Right kidney (tissue), 1 donor: Measurements from ENCODE around the gene TMEM259.

Experiments used
- DNase-seq: peaks from one replicate; pipeline ENCODE4 v3.0.0-alpha.2; 2016

Gene TMEM259

DNA sequence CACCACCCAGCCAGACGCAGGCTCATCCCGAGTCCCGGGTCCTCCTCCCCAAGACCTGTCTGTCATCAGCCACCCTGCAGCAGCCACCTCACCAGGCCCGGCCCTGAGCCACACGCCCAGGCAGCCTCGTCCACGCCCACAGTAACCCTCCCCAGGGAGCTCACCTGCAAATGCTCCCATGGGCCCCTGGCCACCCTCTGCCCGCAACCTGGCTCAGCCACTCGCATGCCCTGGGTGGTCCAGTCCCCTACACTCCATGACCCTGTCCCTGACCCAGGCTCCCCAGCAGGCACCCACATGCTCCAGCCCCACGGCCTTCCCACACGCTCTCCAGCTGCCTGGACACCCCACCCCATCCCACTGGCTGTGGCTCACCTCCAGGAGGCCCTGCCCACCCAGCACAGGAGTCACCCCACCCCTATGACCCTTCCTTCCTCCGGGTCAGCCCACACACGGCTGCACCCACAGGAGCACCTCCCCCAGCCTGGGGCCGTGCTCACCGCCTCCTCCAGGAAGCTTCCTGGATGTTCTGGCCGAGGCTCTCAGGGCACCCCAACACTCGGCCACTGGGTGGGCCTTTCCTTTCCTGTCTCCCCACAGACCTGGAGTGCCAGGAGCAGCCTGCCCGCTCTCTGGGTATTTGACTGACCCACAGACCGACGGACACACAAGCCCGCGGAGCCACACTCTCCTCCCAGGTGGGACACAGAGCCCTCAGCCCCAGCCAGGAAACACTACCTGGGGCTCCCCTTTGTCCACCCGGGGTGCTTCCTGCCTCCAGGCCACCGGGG is 3.6 kb downstream of the TMEM259 start:
- no peak for DNase-seq

DNA sequence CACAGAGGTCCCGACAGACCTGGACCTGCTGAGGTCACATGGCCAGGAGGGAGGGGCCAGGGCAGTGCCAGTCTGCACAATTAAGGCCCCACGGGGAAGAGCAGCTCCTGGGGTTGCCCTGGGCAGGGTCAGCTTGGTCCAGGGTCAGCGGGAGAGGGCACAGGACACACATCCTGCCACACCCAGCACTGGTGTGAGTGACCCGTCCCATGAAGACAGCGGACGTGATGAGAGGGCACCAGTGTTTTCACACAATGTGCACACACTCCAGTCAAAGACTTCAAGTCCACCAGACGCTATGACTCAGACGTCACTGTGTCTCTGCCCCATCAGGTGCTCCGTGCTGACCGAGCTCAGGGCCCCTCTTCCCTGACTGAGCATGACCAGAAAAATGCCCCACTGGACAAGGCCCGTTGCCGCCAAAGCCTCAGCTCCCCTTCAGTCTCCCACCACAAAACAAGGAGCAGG is 4.2 kb downstream of the TMEM259 start:
- DNase-seq: no peak

- DNase-seq: no peak
Observed at GRCh38 chr19:1015782-1016646, 4.9 kb downstream of the TMEM259 start.

DNA sequence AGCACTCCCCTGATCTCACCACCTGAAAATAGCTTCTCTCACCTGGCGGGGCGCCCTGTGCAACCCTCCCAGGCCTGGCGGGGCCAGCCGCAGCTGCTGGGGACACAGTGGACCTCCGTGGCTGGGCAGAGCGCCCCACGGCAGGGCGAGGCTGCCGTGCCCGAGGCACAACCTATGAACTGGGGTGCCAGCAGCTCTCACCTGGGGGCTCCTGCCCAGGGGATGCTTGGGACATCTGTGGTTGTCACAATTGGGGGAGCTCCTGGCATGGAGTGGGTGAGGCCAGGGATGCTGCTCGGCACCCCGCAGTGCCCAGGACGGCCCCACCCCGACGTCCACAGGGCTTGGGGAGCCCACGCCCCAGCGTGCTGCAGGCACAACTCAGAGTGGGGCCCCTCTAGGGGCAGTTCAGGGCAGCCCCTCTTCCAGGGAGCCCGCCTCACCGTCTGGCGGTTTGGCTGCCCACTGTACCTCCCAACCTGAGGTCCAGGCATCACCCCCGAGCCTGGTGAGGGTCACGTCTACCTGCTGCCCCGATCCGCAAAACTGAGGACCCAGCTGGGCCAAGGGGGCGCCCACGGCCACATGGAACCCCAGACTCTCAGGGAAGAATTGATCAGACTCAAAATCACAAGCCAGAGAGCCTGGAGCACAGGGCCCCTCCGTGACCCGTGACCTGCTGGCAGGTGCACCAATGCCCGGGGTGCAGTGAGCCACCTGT is 5.7 kb downstream of the TMEM259 start:
- no peak for DNase-seq

- no peak for DNase-seq
Observed at GRCh38 chr19:1014161-1015060, 6.5 kb downstream of the TMEM259 start.

DNA sequence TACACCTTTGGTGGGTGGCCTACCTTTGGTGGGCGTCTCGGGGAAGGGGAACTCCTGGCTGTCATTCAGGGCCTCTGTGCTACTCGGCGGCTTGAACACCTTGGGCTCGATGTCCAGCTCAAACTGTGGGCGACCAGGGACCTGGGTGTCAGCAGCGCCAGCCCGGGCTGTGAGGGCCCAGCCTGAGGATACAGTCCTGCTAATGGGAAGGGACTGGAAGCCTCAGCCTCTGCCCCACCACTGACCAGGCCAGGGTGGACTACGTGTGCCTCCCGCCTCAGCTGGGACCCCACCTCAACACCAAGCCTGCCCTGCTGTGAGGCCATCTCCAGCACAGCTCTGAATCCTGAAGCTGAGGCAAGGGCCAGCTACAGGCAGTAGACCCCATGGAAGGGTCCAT is 7.7 kb downstream of the TMEM259 start:
- no peak for DNase-seq

- DNase-seq: no peak
Observed at GRCh38 chr19:1012334-1012733, 8.6 kb downstream of the TMEM259 start.

- no peak for DNase-seq
Observed at GRCh38 chr19:1011831-1012333, 9.0 kb downstream of the TMEM259 start.

- DNase-seq: no peak
Observed at GRCh38 chr19:1010586-1011510, 10.1 kb downstream of the TMEM259 start.

DNA sequence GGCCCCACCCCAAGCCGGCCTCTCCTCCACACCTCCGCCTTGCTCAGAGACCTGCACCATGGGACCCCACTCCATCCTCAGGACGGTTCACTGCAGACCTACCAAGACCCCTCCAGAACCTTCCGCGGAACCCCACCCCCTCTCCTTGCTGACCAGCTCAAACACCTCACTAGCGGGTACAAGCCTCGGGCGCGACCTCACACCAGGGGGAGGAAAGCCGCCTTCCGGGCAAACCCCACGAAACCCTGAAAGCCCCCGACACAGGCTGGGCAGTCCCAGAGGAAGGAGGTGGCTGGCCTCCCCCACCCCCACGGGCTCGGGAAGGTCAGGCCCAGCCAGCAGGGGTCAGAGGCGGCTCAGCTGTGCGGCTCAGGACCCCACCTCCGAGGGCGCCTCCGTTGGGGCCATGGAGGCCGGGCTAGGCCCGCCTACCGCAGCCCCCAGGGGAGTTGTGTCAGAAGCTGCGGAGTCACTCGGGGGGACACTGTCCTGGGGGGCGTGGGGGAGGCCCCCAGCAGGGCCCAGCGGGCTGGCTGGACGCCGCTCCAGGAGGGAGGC is 10.9 kb downstream of the TMEM259 start:
- DNase-seq: no peak

- no peak for DNase-seq
Observed at GRCh38 chr19:1009041-1009980, 11.6 kb downstream of the TMEM259 start.

- no peak for DNase-seq
Observed at GRCh38 chr19:1008268-1009040, 12.5 kb downstream of the TMEM259 start.

DNA sequence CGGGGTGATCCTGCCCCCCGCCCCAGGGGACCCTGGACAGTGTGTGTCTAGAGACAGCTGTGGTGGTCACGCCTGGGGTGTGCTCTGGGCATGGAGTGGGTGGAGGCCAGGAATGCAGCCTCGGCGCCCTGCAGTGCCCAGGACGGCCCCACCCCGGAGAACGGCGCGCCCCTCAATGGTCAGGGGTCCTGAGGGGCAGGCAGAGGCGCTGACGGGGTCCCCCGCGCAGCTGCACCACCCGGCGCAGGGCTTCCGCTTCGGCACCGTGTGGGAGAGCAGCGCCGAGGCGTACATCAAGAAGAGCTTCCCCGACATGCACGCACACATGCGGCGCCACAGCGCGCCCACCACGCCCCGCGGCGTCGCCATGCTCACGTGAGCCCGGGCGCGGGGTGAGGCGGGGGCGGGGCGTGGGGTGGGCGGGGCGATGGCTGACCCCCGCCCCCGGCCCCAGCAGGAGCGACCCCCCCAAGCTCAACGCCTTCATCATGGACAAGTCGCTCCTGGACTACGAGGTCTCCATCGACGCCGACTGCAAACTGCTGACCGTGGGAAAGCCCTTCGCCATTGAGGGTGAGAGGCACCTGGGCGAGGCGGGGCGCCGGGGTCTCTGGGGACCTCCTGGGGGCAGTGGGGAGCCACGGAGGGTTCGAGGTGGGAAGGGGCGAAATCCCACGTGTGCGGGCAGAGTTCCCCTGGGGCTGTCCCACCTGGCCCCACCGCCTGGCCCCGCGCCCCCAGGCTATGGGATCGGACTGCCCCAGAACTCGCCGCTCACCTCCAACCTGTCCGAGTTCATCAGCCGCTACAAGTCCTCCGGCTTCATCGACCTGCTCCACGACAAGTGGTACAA is 13.3 kb downstream of the TMEM259 start:
- DNase-seq: no peak

DNA sequence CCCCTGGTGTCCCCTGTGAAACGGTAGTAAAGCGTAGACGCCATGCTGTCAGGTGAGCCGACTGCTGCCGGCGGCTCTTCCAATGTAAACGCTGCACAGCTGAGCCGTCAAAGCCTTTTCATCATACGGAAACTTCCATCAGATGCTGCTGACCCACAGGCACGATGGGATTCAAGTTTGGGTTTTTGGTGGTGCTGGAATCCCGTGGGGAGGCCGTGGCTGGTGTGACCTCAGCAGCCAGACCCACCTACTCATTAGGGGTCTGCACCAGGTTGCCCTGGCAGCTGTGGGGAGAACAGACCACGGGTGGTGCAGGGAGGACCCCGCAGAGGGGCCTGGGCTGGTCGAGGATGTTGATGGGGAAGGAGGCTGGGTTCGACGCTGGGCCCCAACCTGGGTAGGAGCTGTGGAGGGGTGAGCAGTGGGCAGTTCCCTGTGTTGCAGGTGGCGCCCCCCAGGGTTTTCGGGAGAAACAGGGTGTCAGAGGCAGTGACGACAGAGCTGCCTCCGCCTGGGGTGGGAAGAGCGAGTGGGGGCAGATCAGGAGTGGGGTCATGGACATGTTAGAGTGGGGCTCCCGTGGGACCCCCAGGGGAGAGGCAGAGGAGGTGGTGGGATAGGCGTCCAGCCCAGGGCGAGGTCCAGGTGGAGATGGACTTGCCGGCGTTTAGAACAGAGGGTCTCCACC is 14.1 kb downstream of the TMEM259 start:
- DNase-seq: no peak

DNA sequence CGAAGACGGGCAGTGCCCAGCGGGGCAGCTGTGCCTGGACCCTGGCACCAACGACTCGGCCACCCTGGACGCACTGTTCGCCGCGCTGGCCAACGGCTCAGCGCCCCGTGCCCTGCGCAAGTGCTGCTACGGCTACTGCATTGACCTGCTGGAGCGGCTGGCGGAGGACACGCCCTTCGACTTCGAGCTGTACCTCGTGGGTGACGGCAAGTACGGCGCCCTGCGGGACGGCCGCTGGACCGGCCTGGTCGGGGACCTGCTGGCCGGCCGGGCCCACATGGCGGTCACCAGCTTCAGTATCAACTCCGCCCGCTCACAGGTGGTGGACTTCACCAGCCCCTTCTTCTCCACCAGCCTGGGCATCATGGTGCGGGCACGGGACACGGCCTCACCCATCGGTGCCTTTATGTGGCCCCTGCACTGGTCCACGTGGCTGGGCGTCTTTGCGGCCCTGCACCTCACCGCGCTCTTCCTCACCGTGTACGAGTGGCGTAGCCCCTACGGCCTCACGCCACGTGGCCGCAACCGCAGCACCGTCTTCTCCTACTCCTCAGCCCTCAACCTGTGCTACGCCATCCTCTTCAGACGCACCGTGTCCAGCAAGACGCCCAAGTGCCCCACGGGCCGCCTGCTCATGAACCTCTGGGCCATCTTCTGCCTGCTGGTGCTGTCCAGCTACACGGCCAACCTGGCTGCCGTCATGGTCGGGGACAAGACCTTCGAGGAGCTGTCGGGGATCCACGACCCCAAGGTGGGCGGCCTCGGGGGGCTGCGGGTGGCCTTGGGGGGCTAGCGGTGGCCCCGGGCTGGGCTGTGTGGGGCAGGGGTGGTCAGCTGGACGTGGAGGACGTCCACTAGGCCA is 15.9 kb downstream of the TMEM259 start:
- no peak for DNase-seq
